ENCODE measurements around the gene DNAJC15. TPM values are rescaled to one million over a fixed set of nuclear protein-coding genes. Genes with fewer than 3 reads are reported as not detected.

The DNAJC15 gene
- total RNA-seq, 1 experiment from 2014 or later = 10.8 TPM

DNA sequence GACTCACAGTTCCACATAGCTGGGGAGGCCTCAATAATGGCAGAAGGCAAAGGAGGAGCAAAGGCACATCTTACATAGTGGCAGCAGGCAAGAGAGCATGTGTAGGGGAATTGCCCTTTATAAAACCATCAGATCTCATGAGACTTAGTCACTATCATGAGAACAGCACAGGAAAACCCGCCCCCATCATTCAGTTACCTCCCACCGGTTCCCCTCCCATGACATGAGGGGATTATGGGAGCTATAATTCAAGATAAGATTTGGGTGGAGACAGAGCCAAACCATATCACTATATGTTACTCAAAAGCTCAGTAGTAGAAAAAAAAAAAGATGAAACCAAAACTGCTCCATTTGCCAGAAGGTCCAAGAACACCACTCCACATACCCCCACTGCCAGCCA lies 58.5 kb downstream of the DNAJC15 start (continued):
- TF ChIP-seq, protein P1, sequence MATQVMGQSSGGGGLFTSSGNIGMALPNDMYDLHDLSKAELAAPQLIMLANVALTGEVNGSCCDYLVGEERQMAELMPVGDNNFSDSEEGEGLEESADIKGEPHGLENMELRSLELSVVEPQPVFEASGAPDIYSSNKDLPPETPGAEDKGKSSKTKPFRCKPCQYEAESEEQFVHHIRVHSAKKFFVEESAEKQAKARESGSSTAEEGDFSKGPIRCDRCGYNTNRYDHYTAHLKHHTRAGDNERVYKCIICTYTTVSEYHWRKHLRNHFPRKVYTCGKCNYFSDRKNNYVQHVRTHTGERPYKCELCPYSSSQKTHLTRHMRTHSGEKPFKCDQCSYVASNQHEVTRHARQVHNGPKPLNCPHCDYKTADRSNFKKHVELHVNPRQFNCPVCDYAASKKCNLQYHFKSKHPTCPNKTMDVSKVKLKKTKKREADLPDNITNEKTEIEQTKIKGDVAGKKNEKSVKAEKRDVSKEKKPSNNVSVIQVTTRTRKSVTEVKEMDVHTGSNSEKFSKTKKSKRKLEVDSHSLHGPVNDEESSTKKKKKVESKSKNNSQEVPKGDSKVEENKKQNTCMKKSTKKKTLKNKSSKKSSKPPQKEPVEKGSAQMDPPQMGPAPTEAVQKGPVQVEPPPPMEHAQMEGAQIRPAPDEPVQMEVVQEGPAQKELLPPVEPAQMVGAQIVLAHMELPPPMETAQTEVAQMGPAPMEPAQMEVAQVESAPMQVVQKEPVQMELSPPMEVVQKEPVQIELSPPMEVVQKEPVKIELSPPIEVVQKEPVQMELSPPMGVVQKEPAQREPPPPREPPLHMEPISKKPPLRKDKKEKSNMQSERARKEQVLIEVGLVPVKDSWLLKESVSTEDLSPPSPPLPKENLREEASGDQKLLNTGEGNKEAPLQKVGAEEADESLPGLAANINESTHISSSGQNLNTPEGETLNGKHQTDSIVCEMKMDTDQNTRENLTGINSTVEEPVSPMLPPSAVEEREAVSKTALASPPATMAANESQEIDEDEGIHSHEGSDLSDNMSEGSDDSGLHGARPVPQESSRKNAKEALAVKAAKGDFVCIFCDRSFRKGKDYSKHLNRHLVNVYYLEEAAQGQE (IDR thresholded peaks at IDR 0.05; ENCODE audit: low read depth) = no peak

DNA sequence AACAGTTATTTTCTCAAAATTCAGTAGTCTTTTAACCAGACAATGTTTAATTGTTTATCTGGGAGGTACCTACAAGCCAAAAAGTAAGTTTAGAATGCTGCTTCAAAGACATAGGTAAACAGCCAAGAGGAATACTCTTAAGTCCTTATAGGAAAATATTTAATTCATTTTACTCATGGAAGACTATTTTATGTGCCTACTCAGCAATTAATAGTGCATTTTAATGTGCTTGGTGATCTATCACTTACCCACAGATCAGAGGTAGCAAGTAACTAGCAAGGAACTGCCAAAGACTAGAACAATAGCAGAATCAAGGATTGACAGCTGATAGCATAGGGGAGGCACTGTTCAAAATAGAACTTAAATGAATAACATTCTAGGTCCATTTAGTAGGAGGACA lies 60.4 kb downstream of the DNAJC15 start:
- no peaks in the 10 kb centered on the region for H3K9me2 ChIP-seq (ENCODE audit: insufficient read depth)
- no peak overlapping the region for H3K4me2 ChIP-seq (ENCODE audit: low read length)
- no peaks in the 10 kb centered on the region for H3K36me3 ChIP-seq (ENCODE audit: control insufficient read depth in 1 of 2, insufficient read depth in 2 of 2, low read length in 2 of 2)
- H2AFZ ChIP-seq (ENCODE audit: low read depth, low read length, poor library complexity, severe bottlenecking) = no peak overlapping the region
- H3K4me1 ChIP-seq (ENCODE audit: control insufficient read depth in 1 of 2, insufficient read depth in 2 of 2, low read length in 2 of 2) = no peaks in the 10 kb centered on the region
- H3K27me3 ChIP-seq (ENCODE audit: insufficient read depth, low read length) = no peaks in the 10 kb centered on the region
- ATAC-seq = no peak
- intact Hi-C loops (cut with micrococcal nuclease) = loop anchor here (2.0 kb wide), 1 partner anchor 721 kb away; no protein-coding TSS in a partner anchor
- H3K4me3 ChIP-seq (replicated peaks in 1 of 2; ENCODE audit: low read depth in 1 of 2, low read length in 2 of 2) = no peak overlapping the region
- H3K79me2 ChIP-seq (ENCODE audit: insufficient read depth, low read length) = no peaks in the 10 kb centered on the region
- ChIA-PET RAD21 (ENCODE audit: low non-redundant PET in 1 of 2, low total read pairs in 2 of 2, uncharacterized antibody in 2 of 2, unreplicated experiment in 2 of 2) (no interaction called here), POLR2A (no interaction called here), CTCF (interaction anchor here (1.6 to 2.8 kb wide), 2 partner anchors 9 to 721 kb away, joined by 3 to 24 read pairs; no protein-coding TSS in a partner anchor)
- no peaks in the 10 kb centered on the region for H4K20me1 ChIP-seq (ENCODE audit: insufficient read depth)
- no peak for DNase-seq (ENCODE audit: low read depth, low spot score)
- TF ChIP-seq, protein P2, sequence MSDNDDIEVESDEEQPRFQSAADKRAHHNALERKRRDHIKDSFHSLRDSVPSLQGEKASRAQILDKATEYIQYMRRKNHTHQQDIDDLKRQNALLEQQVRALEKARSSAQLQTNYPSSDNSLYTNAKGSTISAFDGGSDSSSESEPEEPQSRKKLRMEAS (IDR thresholded peaks at IDR 0.05) = no peak
- TF ChIP-seq ZFX (IDR thresholded peaks at IDR 0.05) (no peak), POLR2A (IDR thresholded peaks at IDR 0.05; ENCODE audit: borderline replicate concordance, extremely low read depth, insufficient read depth, insufficient read length) (no peak), ELF1 (IDR thresholded peaks at IDR 0.05; ENCODE audit: borderline replicate concordance, low read depth) (no peak), FOSL1 (IDR thresholded peaks at IDR 0.05; ENCODE audit: low read depth) (no peak)
- TF ChIP-seq, protein P3, sequence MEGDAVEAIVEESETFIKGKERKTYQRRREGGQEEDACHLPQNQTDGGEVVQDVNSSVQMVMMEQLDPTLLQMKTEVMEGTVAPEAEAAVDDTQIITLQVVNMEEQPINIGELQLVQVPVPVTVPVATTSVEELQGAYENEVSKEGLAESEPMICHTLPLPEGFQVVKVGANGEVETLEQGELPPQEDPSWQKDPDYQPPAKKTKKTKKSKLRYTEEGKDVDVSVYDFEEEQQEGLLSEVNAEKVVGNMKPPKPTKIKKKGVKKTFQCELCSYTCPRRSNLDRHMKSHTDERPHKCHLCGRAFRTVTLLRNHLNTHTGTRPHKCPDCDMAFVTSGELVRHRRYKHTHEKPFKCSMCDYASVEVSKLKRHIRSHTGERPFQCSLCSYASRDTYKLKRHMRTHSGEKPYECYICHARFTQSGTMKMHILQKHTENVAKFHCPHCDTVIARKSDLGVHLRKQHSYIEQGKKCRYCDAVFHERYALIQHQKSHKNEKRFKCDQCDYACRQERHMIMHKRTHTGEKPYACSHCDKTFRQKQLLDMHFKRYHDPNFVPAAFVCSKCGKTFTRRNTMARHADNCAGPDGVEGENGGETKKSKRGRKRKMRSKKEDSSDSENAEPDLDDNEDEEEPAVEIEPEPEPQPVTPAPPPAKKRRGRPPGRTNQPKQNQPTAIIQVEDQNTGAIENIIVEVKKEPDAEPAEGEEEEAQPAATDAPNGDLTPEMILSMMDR (IDR thresholded peaks at IDR 0.05 in 2 of 3, conservative IDR thresholded peaks at IDR 0.05 in 1 of 3; ENCODE audit: borderline replicate concordance in 1 of 3, insufficient read depth in 1 of 3, low read depth in 2 of 3, low read length in 2 of 3) = no peak
- TF ChIP-seq, protein P1 (IDR thresholded peaks at IDR 0.05; ENCODE audit: low read depth) = no peak
- no peaks in the 10 kb centered on the region for H3K9me3 ChIP-seq (ENCODE audit: control insufficient read depth in 1 of 2, insufficient read depth in 1 of 2, low read depth in 1 of 2, low read length in 2 of 2)
- no TSS peak for BruUV-seq (replicated peaks)
- no peak overlapping the region for H3K9ac ChIP-seq (ENCODE audit: low read length)
- no peak overlapping the region for H3K27ac ChIP-seq (ENCODE audit: low read depth, low read length)

Measured in HCT116 (cell line).